ENCODE measurements around the gene SIX3.

SIX3 gene

DNA sequence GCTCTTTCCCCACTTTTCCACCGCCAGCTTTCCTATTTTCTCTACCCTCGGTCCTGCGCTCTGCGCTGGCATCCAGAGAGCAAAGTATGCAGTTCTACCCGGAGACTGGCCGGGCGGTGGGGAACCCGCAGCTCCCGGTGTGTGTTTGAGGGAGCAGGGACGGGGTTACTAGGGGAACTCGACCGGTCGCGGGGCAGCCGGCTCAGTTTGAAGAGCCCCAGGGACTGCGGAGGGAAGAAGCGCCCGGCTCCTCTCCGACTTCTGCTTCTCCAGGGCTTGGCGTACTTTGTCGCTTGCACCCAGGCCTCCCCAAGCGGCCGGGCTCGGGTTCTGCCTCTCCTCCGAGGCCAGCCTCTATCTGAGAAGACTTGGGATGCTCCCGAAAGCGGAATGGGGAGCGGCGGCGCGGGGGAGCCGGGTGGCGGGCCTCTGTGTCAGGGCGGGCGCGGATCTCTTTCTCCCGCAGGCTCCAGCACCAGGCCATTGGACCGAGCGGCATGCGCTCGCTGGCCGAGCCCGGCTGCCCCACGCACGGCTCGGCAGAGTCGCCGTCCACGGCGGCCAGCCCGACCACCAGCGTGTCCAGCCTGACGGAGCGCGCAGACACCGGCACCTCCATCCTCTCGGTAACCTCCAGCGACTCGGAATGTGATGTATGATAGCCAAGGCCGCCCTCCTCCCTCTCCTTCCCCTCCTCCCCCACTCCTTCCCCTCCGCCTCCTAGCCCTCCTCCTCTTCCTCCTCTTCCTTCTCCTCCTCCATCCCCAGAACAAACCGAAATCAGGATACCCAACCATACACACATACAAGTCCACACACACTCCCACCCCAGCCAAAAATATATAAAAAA is 2.8 kb downstream of the SIX3 start:
- DNase-seq = peak in 1 of 2 experiments; percentile 6

DNA sequence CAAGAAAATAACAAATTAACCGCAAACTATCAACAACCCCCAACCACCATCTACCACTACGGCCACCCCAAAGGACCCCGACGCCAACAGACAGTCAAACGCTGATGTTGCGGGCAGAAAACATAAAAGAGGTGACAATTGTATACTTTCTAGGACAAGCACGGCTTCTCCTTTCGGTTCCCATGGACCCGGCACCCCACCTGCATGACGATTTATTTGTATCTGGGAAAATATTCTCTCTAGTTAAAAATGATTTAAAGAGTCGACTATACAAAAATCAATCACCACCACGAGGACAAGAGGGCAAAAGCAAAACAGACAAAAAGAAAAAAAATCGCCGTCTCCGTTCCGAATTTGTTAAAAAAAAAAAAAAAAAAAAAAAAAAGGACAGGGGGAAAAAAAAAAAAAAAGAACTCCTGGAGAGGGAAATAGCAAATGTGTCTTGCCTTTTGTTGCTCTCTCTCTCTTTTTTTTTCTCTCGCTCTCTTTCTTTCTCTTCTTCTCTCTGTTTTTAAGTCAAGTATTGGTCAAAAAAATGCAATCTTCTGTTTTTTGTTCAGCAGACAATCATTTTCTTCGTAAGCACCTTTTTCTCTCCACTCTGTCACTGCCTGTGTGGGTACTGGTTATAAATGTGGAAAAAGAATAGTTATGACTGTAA is 3.6 kb downstream of the SIX3 start:
- no peak for DNase-seq

DNA sequence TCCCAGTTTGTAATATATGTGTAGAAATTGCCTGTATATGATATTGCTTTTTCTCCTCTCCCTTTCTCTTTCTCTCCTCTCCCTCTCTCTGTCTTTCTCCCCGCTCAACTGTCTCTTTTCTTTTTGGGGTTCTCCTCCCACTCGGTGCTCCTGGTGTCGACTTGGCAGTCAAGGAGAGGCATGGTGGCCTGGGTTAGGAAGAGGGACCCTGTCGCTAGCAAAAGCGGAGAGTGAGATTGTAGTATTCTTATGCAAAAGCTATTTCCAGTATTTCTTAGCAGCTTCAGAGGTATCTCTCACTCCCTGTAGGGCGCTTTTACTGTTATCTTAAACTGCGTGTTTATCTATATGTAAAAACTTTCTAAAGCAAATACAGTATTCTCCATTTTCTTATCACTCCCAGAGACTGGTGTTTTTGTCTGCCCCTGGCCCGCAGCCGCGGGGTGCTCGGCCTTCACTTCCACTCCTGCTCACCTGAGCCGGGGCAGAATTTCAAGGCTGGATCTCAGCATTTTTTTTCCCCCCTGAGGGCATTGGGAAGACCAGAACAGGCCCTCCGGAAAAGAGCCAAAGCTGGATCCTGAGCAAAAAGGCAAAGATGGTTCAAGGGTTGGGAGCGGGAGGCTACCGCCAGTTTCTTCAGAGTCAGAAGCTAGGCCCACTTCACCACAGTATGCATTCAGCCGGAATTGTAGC is 4.3 kb downstream of the SIX3 start:
- DNase-seq = no peak

DNA sequence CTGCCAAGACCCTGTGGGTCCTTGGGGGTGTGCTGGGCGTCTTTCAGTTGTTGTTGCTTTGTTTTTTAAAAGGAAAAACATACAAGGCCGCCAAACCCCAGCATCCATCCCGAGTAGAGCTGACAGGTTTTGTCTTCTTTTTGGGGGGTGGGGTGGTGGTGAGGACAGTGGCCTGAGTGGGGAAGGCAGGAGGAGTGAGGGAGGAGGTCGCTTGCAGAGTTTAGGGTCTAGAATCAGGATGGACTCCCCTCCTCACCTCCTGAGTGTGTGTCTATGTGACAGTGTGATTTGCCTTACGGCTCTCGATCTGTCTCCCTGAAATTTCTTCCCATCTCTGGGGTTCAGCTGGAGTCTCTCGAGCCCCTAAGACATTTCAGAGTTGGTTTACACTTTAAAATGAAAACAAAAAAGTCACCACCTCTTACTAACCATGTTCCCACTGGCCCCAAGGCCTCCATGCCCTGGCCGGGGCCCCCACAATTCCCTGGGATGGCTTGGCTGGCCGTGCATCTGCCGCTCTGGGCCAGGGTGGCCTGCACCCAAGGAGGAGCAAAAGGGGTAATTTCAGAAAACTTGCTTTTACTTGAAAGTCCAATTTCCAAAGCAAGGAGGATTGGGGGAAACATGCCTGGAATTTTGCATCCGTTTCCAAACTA is 5.0 kb downstream of the SIX3 start:
- DNase-seq = no peak

DNA sequence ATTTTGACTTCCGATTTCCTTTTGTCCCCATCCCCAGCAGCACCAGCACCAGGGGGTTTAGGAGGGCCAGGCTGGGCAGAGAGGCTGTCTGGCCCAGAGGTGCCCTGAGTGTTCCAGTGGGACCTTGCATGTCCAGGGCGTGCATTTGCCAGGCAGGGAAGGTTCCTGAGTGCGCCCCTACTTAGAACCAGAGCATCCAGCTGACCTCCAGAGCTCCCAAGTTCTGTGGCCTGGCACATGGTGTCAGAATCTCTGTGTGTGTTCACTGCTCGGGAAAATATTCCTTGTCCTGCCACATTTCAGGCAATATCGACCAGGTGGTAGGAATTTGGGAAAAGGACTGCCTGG is 5.5 kb downstream of the SIX3 start:
- no peak for DNase-seq

DNA sequence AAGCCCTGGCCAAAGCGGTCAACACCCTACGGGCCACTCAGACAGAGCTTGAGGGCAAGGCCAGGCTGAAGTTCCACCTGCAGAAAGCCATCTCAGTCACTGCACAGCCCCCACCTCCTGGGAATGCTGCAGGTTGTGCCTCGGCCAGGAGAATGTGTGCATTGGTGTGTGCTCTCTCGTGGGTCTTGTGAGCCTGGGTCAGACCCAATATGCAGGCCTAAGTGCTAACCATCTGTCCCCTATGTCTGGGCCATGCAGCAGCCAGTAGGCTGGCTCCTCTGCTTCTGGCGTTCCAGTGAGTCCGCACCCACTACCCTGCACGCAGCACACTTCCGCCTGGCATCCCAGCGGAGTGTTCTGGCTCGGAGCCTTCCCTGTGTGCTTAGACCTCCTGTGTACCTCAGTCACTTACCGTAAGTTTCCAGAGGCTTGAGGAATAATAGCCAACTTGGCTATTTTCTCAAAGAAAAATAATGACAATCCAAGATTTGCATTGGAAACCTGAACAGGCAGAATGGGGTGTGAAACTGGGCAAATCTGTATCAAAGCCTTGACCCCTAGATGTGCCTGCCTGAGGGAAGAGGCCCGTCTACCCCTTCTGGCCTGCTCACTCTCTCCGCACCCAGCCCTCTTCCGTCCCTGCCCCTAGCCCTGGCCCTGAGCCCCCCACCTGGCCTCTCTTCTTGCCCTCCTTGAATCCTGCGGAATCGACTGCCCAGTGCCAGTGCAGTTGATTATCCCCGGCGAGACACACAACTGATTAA is 7.2 kb downstream of the SIX3 start:
- DNase-seq = no peak

DNA sequence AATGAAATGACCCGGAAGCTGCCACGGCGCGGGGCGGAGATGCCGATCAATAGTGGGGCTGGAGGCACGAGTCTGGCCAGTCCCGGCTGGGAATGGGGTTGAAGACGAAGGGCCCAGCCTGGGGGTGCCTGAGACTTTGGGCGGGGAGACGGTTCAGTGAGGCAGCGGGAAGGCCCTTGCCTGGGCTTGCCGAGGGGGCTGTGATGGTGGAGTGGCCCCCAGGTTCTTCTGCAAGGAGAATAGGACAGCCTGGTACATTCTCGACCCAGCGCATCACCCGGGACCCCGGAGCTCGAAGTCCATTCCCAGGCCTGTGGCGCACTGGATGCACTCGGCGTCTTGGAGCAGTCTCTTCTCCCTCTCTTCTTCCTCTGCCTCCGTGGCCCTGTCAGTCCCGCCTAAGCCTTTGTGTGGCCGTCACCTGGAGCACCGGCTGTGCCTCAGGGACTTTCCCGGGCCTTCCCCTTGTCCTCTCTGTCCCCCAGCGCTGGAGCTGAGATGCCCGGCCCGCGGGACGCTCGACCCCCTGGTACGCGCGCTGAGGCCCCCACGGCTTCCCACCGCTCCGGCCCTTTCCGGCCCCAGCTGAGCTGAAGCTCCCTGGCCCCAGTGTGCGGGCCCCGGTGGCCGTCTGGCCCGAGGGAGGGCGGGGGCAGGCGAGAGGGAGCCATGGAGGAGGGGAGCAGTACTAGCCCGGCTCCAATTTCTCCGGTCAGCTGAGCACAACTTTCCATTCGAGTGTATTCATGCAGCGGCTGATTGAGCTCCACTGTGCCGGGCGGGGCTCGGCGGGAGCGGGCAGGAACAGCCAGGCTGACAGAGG is 8.0 kb downstream of the SIX3 start:
- no peak for DNase-seq

DNA sequence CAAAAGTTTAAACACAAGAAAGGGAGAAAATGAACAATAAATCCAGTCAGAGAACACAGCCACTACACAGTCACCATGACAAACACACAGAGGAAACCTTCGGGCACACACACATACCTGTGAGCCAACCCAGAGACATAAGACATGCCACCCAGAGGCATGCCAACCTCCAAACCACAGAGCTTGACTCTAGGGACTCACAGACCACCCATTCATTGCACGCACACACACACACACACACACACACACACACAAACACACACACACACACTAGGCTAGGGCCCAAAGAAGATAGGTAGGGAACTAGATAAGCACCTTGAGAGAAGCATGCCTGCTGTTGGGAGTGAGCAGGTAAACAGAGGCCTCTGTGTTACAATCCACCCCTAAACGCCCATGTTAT is 9.1 kb downstream of the SIX3 start:
- DNase-seq = no peak

DNA sequence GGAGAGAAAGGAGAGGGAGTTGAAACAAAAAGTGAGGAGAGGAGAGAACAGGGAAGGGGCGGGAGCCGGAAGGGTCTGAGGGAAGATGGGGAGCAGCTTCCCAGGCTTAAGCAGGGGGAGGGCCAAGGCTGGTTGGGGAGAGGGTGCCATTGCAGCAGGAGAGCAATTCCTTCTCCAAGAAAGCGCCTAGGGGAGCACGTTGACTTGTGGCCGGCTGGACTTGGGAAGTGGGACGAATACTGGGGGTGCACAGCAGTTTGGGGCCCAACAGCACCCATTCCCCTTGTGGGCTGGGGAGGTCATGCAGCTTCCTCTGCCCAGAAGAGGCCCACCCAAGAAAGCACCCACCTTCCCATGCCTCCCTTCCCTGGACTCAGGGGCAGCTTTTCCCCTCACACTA is 9.6 kb downstream of the SIX3 start:
- DNase-seq = no peak

DNA sequence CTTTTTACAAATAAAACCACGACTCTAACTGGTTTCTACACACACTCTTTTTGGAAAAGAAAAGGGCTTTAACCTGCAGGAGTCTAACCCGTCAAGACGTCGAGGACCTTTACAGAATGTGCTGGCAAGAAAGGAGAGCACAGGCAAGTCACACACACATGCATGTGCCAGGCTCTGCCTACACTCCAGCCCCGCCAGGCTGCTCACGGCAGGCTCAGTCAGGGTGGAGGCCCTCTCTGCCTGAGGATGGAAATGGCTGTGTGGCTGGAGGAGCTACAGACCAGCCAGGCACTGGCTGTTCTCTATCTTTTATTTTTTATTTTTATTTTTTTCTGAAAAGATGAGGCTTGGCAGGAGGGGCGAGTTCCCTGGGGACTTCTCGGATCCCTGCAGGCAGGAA is 10.2 kb downstream of the SIX3 start:
- DNase-seq = no peak

DNA sequence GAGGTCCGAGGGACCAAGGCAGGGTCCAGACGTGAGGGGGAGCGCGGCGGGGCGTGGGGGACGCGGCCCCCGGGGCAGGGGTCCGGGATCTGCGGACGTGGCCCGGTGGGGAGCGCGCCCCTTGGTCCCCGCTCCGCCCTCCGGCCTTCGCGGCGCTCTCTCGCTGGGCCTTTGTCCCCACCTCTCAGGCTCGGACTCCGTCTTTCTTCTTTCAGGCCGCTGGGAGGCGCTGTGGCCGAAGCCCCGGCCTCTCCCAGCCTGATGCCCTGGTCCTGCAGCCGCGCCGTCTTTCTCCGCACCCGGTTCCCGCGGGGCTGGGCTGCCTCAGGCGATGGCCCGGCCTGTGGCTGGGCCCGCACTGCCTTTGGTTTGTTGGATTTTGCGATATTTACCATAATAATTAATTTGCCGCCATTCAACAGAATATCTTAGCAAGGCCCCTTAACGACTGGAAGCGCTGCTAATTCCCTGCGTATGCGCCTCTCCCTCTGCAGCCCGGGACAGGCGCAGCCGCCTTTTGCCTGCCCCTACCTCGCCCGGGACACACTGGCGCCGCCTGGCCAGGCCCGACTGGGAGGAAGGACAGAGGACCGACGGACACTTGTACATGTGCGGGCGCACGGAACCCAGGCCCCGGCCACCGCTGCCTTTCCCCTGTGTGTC is 10.8 kb downstream of the SIX3 start:
- peak in 1 of 2 experiments; percentile 58 for DNase-seq

DNA sequence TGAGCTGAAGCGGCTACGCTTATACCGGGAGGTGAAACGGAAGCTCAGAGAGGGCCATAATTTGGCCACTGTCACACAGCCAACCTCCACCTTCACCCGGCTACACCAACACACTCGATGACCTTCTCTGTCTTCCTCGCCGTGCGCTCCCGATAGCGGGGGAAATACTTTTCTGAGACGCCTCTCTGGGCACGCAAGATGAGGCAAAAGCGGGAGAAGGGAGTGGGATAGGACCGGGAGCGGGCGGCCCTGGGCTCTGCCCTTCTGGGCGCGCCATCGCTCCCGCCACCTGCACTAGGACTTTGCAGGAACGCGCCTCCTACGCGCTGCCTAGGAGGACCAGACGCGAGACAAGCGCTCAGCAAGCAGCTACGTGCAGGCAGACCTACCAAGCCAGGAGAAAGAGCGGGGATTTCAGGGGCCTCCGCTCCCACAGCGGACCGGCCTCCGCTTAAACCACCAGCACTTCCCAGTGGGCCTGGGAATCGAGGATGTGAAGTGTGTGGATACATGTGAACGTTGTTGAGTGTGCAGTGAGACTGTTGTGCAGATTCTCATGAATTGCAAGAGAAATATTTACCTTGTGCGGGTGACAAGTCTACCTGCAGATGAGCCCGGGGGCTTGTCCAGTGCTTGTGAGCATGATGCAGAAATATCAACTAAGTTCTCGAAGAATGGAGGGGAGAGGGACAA is 11.4 kb downstream of the SIX3 start:
- DNase-seq = peak in 1 of 2 experiments; percentile 11

DNA sequence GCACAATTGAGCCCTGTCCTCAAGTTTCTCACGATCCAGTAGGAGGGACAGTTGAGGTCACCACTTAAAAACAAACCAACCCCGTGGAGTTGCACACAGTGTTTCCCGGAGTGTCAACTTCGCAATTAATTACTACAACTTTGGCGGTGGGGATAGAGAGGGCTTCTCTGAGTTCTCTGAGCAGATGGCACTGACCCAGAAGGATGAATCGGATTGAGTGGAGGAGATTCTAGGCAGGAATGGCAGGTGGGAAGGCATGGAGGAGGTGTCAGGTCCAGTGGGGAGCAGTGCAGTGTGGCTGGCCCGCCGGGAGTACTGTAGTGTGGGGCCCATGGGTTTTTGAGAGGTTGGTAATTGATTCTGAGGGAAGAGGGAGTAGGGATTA is 12.0 kb downstream of the SIX3 start:
- no peak for DNase-seq

DNA sequence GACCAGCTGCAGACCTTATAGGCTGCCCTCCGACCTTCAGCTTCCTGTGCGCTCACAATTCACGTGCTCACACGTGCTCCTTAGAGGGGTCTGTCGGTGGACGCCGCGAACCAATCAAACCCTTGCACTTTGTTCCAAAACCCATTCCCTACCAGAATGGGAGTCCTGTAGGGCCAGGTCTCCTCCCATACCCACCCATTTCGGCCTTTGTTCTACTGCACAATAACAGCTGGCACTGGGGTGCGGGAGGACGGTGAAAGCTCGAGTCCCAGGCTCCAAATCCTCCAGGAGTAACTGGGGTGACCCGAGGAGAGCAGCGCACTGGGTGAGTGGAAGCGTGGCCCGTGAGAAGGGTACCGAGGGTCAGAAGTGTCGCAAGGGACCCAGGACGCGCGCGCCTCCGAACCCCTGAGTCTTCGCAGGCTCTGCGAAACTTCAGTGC is 13.0 kb downstream of the SIX3 start:
- DNase-seq = peak in 1 of 2 experiments; percentile 3

DNA sequence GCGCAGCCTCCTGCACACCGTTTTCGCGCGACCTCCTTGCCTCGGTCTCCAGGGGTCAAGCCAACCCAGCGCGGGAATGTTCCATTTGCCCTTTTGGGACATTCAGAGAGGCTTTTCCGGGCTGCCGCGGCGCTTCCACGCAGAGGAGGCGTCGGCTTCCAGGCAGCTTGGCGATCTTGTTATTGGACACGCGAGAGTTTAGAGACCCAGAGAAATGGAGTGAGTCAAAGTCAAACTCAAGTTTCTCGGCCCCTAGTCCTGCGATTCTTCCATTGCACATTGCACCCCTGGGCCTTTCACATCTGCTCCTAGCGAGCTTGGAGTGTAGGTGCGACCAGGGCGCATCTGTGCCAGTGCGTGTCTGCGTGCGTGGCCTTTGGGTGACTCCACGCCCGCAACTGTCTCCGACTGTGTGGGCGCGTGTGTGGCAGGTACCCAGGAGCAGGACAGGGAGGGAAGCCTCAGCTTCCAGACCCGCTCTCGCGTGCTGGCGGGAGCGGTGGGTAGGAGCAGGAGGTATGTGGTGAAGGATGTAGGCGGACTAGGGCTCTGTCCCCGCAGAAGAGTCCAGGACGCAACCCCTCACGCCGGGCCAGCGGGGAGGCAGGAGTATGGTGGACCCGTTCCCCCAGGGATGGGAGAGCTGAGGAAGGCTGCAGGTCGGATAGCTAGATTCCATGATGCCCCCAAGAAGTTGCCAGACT is 13.5 kb downstream of the SIX3 start:
- peak in 1 of 2 experiments; percentile 4 for DNase-seq

DNA sequence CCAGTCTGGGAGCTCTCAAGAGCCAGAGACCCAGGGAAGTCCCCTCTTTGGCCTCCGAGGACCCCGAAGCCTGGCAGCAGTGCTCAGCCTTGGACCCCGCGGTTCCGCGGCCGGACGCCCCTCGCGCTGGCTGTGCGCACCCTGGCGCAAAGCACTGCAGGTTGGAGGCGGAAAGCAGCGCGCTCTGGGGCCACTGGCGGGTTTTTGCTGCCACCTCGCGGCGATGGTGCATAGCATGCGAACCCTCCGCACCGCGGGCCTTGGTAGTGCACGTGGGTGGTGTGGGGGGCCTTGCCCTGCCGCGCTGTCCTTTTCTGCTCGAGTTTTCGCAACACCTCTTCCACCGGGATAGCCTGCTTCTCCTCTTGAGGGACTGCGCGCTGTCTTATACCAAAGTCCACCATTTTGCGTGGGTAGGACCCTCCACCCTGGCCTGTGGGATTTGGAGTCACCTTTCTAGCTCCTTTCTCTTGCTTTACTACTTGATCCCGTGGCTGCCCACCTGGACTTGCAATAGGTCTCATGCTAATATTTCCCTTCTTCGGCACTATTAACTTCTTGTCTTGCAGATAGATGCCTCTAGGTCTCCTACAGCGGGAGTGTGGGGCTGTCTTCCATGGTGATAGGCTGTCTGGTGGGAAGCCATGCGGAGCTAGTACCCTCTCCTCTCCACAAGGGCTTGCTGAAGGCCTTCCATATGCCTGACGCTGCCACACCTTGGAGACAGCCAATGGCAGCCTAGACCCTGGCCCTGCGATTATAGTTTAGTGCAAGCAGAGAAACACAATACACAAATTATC is 14.3 kb downstream of the SIX3 start:
- DNase-seq = peak; percentile 83 to 88

DNA sequence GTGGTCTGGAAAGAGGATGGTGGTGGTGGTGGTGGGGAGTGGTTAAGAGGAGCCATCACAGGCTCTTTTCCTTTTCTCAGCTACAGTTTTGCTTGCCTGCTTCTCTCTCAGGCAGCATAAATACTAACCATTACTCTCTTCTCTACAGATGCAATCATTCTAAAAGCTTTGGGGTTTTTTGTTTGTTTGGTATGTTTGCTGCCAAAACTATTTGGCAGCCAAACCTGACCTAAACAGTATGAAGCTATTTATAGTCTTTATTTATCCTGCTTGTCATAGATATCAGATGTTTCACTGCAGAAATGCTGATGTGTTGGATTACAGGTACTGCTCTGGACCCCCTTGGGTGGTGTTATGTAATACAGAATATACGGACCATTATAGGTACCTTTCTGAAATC is 15.3 kb downstream of the SIX3 start:
- no peak for DNase-seq

DNA sequence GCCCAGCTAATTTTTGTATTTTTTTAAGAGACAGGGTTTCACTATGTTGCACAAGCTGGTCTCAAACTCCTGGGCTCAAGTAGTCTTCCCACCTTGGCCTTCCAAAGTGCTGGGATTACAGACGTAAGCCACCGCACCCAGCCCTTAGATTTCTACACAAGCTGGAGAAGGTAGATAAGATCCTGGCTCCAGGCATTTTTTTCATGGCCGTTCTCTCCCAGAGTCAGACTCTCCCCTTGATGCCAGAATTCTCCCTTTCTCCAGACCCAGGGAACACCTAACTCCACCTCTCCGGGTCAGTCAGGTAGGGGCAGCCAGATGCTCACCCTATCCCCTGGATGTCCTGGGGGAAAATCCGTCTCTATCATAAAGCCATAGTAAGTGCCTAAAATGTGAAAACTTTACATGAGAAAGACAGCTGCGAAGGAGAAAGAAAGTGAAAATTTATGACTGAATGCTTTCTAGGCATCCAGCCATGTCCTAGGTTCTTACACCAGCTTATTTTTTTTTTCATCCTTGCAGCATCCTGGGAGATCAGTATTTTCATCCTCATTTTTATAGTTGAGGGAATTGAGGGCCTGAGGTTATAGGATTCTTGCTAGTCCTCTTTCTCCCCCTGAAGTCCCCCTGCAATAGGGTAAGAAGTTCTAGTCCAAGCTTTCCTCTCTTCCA is 16.3 kb downstream of the SIX3 start:
- DNase-seq = no peak
